ENCODE measurements around the gene CHIT1.
A peak's percentile ranks its signal among the peaks of the same experiment; 100 is the strongest.

- TF ChIP-seq, protein P1, sequence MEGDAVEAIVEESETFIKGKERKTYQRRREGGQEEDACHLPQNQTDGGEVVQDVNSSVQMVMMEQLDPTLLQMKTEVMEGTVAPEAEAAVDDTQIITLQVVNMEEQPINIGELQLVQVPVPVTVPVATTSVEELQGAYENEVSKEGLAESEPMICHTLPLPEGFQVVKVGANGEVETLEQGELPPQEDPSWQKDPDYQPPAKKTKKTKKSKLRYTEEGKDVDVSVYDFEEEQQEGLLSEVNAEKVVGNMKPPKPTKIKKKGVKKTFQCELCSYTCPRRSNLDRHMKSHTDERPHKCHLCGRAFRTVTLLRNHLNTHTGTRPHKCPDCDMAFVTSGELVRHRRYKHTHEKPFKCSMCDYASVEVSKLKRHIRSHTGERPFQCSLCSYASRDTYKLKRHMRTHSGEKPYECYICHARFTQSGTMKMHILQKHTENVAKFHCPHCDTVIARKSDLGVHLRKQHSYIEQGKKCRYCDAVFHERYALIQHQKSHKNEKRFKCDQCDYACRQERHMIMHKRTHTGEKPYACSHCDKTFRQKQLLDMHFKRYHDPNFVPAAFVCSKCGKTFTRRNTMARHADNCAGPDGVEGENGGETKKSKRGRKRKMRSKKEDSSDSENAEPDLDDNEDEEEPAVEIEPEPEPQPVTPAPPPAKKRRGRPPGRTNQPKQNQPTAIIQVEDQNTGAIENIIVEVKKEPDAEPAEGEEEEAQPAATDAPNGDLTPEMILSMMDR (IDR thresholded peaks at IDR 0.05; ENCODE audit: control extremely low read depth in 1 of 3, insufficient read depth in 1 of 3, low read depth in 1 of 3, low read length in 3 of 3): peak in 2 of 3 experiments; percentile 11 to 14; a peak in 1 of 4 replicates
- TF ChIP-seq MAX (IDR thresholded peaks at IDR 0.05): no peak
- TF ChIP-seq JUN (IDR thresholded peaks at IDR 0.05; ENCODE audit: low read depth, low read length): no peak
- no peak for TF ChIP-seq BACH1 (IDR thresholded peaks at IDR 0.05; ENCODE audit: low read length)
- no peak for TF ChIP-seq TEAD4 (IDR thresholded peaks at IDR 0.05; ENCODE audit: low read depth, low read length)
- TF ChIP-seq SRF (IDR thresholded peaks at IDR 0.05; ENCODE audit: low read depth, low read length): no peak
- TF ChIP-seq POLR2A (IDR thresholded peaks at IDR 0.05; ENCODE audit: control extremely low read depth in 1 of 2, low read depth in 2 of 2, low read length in 2 of 2): no peak
- no peak for TF ChIP-seq TAF1 (IDR thresholded peaks at IDR 0.05; ENCODE audit: low read depth, low read length)
- TF ChIP-seq BCL11A (IDR thresholded peaks at IDR 0.05; ENCODE audit: low read depth in 2 of 2, low read length in 2 of 2): no peak
- no peak for TF ChIP-seq GABPA (IDR thresholded peaks at IDR 0.05; ENCODE audit: borderline replicate concordance, insufficient read depth, low read length)
- TF ChIP-seq SIX5 (IDR thresholded peaks at IDR 0.05; ENCODE audit: low read depth, low read length): no peak
- TF ChIP-seq JUND (IDR thresholded peaks at IDR 0.05; ENCODE audit: low read length): no peak
- TF ChIP-seq CHD2 (IDR thresholded peaks at IDR 0.05; ENCODE audit: low read length): no peak
These were observed 52.5 kb downstream of the CHIT1 start for GRCh38 chr1:203177036-203177405.

All from H1 (cell line).